Activated T-cell treated with anti-CD3 and anti-CD28 coated beads, Interleukin-2, amount 50 U/mL, for 1 hour (primary cell): Measurements from ENCODE around the gene MAGEA12.
"Not testable (repeated sequence)": the region's sequence is repeated elsewhere in the genome, so short reads cannot be mapped to it uniquely, and the experiment has no call there.

Source experiments
- DNase-seq: peaks from one replicate; pipeline ENCODE4 v3.0.0-alpha.2; 2020

Gene MAGEA12, protein sequence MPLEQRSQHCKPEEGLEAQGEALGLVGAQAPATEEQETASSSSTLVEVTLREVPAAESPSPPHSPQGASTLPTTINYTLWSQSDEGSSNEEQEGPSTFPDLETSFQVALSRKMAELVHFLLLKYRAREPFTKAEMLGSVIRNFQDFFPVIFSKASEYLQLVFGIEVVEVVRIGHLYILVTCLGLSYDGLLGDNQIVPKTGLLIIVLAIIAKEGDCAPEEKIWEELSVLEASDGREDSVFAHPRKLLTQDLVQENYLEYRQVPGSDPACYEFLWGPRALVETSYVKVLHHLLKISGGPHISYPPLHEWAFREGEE

DNA sequence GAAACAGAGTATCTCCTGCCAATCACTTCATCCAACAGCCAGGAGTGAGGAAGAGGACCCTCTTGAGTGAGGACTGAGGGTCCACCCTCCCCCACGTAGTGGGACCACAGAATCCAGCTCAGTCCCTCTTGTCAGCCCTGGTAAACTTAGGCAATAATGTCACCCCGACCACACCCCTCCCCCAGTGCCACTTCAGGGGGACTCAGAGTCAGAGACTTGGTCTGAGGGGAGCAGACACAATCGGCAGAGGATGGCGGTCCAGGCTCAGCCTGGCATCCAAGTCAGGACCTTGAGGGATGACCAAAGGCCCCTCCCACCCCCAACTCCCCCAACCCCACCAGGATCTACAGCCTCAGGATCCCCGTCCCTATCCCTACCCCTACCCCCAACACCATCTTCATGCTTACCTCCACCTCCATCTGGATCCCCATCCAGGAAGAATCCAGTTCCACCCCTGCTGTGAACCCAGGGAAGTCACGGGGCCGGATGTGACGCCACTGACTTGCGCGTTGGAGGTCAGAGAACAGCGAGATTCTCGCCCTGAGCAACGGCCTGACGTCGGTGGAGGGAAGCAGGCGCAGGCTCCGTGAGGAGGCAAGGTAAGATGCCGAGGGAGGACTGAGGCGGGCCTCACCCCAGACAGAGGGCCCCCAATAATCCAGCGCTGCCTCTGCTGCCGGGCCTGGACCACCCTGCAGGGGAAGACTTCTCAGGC is at the start of gene MAGEA12, which contains the start of gene CSAG1:
TSS of gene MAGEA12 (plus strand) at position 497 of the 715 bp plus-strand sequence. CDS start 2,405 bp downstream, outside the sequence.
TSS of gene CSAG1 (minus strand) at position 461 of the 715 bp plus-strand sequence. CDS start 1,261 bp downstream, outside the sequence.
- DNase-seq = no peak

DNA sequence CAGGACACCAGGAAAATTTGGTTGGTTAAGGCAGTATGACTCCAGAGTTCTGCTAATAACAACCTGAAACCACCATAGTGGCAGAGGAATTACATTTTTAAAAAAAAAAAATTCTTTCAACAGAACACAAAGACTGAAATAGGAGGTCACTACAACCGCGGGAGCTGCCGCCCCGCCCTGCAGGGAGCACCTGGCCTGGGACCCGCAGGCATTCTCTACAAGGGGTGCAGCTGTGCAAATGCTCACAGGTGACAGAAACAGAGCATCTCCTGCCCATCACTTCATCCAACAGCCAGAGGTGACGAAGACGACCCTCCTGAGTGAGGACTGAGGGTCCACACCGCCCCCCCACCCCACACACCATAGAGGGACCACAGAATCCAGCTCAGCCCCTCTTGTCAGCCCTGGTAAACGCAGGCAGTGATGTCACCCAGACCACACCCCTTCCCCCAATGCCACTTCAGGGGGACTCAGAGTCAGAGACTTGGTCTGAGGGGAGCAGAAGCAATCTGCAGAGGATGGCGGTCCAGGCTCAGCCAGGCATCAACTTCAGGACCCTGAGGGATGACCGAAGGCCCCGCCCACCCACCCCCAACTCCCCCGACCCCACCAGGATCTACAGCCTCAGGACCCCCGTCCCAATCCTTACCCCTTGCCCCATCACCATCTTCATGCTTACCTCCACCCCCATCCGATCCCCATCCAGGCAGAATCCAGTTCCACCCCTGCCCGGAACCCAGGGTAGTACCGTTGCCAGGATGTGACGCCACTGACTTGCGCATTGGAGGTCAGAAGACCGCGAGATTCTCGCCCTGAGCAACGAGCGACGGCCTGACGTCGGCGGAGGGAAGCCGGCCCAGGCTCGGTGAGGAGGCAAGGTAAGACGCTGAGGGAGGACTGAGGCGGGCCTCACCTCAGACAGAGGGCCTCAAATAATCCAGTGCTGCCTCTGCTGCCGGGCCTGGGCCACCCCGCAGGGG is 35.3 kb upstream of the MAGEA12 start, which contains the start of gene MAGEA3:
TSS of gene MAGEA3 (plus strand) at position 843 of the 980 bp plus-strand sequence. CDS start 2,039 bp downstream, outside the sequence.
- not testable (repeated sequence) for DNase-seq

DNA sequence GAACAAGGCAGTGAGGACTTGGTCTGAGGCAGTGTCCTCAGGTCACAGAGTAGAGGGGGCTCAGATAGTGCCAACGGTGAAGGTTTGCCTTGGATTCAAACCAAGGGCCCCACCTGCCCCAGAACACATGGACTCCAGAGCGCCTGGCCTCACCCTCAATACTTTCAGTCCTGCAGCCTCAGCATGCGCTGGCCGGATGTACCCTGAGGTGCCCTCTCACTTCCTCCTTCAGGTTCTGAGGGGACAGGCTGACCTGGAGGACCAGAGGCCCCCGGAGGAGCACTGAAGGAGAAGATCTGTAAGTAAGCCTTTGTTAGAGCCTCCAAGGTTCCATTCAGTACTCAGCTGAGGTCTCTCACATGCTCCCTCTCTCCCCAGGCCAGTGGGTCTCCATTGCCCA is 33.2 kb upstream of the MAGEA12 start:
- not testable (repeated sequence) for DNase-seq

DNA sequence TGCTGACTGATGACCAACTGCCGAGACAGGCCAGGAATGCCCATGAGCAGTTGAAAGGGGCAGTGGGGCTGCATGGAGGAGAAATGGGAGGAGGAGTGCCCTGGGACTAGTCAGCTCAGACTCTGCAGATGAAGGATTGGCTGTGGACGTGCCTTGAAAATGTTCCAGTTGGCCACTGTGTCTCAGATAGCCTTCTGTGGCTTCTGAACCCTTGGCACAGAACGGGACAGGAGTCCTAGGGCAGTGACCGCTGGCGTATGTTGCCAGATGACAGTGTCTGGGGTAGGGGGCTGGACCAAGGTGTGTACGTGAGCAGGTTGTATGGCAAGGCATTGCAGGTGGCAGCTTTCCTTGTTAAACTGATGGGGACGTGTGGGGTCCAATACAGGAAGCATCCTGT is 27.1 kb upstream of the MAGEA12 start:
- DNase-seq = not testable (repeated sequence)

DNA sequence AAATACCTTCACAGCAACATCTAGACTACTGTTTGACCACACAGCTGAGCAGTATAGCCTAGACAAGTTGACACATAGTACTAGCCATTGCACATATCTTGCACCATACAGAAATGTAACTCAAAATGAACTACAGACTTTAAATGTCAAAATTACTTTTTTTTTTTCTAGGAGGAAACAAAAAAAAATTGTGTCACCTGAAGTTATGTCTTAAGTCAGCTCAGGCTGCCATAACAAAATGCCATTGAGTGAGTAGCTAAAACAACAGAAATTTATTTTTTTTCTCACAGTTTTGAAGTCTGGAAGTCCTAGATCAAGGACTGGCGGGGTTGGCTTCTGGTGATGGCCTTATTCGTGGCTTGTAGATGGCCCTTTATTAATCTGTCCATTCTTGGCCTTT is 24.4 kb upstream of the MAGEA12 start, which contains the start of gene CSAG2:
TSS of gene CSAG2 (minus strand) at position 101 of the 400 bp plus-strand sequence. CDS start 161 bp downstream, outside the sequence.
- DNase-seq = not testable (repeated sequence)

DNA sequence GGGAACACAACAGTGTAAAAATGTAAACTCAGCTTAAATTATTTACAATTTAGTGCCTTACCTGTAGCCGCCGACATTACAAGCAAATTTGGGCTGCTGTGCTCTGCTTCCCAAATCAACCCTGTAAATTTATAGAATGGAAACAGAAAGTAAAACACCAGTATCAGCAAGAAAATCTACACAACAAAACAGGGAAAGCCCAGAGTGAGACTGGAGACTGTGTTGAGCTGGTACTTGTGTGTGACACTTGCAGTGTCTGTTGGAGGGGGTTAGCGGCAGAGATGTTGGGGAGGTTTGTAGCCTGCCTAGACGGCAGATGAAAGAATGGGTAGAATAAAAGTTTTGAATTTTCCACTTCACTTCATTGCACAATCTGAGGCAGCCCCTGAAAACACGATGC is 20.4 kb upstream of the MAGEA12 start:
- not testable (repeated sequence) for DNase-seq

DNA sequence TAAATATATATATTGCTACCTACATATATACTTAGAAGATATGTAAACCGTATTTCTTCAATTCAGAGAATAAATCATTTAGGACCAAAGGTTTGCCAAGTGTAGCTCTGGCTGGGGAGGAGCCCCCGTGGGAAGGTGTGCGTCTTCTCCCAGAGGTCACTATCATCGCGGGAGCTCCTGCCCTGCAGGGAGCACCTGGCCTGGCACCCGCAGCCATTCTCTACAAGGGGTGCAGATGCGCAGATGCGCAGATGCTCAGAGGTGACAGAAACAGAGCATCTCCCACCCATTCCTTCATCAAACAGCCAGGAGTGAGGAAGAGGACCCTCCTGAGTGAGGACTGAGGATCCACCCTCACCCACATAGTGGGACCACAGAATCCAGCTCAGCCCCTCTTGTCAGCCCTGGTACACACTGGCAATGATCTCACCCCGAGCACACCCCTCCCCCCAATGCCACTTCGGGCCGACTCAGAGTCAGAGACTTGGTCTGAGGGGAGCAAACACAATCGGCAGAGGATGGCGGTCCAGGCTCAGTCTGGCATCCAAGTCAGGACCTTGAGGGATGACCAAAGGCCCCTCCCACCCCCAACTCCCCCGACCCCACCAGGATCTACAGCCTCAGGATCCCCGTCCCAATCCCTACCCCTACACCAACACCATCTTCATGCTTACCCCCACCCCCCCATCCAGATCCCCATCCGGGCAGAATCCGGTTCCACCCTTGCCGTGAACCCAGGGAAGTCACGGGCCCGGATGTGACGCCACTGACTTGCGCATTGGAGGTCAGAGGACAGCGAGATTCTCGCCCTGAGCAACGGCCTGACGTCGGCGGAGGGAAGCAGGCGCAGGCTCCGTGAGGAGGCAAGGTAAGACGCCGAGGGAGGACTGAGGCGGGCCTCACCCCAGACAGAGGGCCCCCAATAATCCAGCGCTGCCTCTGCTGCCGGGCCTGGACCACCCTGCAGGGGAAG is 19.5 kb upstream of the MAGEA12 start, which contains the start of gene MAGEA2B:
TSS of gene MAGEA2B (plus strand) at position 814 of the 973 bp plus-strand sequence. CDS start 2,479 bp downstream, outside the sequence.
- not testable (repeated sequence) for DNase-seq

DNA sequence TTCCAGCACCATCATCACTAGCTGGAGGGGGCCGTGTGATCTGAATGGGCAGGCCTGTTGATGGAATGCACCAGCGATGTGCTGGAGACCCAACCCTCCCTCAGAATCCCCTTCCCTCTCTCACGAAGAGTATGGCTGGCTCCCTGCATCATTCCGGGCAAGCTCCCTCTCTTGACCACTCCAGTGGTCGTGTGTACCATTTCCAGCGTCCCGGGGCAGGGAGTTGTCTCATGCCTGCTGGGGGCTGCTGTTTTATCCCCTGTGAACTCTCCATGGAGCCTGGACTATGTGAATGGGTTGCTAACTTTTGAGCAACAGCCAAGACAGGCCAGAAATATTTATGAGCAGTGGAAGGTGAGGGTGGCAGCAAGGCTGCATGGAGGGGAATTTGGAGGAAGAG is 8.1 kb upstream of the MAGEA12 start:
- no peak for DNase-seq

DNA sequence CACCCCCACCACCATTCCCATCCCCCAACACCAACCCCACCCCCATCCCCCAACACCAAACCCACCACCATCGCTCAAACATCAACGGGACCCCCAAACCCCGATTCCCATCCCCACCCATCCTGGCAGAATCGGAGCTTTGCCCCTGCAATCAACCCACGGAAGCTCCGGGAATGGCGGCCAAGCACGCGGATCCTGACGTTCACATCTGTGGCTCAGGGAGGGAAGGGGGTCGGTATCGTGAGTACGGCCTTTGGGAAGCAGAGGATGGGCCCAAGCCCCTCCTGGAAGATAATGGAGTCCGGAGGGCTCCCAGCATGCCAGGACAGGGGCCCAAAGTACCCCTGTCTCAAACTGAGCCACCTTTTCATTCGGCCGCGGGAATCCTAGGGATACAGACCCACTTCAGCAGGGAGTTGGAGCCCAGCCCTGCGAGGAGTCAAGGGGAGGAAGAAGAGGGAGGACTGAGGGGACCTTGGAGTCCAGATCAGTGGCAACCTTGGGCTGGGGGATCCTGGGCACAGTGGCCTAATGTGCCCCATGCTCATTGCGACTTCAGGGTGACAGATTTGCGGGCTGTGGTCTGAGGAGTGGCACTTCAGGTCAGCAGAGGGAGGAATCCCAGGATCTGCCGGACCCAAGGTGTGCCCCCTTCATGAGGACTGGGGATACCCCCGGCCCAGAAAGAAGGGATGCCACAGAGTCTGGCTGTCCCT is 744 bp downstream of the MAGEA12 start:
- not testable (repeated sequence) for DNase-seq

DNA sequence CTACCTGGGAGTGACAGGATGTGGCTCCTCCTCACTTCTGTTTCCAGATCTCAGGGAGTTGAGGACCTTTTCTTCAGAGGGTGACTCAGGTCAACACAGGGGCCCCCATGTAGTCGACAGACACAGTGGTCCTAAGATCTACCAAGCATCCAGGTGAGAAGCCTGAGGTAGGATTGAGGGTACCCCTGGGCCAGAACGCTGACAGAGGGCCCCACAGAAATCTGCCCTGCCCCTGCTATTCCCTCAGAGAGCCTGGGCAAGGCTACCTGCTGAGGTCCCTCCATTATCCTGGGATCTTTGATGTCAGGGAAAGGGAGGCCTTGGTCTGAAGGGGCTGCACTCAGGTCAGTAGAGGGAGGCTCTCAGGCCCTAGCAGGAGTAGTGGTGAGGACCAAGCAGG is 1.5 kb downstream of the MAGEA12 start:
- no peak for DNase-seq

DNA sequence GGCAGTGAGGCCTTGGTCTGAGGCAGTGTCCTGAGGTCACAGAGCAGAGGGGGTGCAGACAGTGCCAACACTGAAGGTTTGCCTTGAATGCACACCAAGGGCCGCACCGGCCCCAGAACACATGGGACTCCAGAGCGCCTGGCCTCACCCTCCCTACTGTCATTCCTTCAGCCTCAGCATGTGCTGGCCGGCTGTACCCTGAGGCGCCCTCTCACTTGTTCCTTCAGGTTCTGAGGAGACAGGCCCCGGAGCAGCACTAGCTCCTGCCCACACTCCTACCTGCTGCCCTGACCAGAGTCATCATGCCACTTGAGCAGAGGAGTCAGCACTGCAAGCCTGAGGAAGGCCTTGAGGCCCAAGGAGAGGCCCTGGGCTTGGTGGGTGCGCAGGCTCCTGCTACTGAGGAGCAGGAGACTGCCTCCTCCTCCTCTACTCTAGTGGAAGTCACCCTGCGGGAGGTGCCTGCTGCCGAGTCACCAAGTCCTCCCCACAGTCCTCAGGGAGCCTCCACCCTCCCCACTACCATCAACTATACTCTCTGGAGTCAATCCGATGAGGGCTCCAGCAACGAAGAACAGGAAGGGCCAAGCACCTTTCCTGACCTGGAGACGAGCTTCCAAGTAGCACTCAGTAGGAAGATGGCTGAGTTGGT is 2.4 kb downstream of the MAGEA12 start:
- DNase-seq = no peak

DNA sequence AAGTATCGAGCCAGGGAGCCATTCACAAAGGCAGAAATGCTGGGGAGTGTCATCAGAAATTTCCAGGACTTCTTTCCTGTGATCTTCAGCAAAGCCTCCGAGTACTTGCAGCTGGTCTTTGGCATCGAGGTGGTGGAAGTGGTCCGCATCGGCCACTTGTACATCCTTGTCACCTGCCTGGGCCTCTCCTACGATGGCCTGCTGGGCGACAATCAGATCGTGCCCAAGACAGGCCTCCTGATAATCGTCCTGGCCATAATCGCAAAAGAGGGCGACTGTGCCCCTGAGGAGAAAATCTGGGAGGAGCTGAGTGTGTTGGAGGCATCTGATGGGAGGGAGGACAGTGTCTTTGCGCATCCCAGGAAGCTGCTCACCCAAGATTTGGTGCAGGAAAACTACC is 3.0 kb downstream of the MAGEA12 start:
- not testable (repeated sequence) for DNase-seq

DNA sequence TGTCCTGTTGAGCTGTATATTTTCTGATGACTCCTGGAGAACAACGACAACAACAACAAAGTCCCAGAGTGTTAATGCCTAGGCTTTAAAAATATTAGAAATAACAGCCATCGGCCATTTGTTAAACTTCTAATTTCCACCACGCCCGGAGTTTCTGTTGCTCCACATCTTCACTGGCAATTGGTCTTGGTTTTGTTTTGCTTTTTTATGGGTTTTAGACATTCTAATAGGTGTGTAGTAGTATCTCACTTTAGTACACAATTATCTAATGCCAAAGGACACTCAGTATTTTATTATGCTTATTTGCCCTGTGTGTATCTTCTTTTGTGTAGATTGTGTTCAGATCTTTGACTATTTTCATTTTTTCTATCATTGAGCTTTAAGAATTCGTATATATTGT is 5.0 kb downstream of the MAGEA12 start:
- no peak for DNase-seq

DNA sequence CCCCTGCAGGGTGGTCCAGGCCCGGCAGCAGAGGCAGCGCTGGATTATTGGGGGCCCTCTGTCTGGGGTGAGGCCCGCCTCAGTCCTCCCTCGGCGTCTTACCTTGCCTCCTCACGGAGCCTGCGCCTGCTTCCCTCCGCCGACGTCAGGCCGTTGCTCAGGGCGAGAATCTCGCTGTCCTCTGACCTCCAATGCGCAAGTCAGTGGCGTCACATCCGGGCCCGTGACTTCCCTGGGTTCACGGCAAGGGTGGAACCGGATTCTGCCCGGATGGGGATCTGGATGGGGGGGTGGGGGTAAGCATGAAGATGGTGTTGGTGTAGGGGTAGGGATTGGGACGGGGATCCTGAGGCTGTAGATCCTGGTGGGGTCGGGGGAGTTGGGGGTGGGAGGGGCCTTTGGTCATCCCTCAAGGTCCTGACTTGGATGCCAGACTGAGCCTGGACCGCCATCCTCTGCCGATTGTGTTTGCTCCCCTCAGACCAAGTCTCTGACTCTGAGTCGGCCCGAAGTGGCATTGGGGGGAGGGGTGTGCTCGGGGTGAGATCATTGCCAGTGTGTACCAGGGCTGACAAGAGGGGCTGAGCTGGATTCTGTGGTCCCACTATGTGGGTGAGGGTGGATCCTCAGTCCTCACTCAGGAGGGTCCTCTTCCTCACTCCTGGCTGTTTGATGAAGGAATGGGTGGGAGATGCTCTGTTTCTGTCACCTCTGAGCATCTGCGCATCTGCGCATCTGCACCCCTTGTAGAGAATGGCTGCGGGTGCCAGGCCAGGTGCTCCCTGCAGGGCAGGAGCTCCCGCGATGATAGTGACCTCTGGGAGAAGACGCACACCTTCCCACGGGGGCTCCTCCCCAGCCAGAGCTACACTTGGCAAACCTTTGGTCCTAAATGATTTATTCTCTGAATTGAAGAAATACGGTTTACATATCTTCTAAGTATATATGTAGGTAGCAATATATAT is 20.4 kb downstream of the MAGEA12 start, which contains the start of gene MAGEA2:
TSS of gene MAGEA2 (minus strand) at position 157 of the 965 bp plus-strand sequence. CDS start 2,479 bp downstream, outside the sequence.
- DNase-seq = not testable (repeated sequence)

DNA sequence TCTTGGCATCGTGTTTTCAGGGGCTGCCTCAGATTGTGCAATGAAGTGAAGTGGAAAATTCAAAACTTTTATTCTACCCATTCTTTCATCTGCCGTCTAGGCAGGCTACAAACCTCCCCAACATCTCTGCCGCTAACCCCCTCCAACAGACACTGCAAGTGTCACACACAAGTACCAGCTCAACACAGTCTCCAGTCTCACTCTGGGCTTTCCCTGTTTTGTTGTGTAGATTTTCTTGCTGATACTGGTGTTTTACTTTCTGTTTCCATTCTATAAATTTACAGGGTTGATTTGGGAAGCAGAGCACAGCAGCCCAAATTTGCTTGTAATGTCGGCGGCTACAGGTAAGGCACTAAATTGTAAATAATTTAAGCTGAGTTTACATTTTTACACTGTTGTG is 21.3 kb downstream of the MAGEA12 start:
- DNase-seq = not testable (repeated sequence)

DNA sequence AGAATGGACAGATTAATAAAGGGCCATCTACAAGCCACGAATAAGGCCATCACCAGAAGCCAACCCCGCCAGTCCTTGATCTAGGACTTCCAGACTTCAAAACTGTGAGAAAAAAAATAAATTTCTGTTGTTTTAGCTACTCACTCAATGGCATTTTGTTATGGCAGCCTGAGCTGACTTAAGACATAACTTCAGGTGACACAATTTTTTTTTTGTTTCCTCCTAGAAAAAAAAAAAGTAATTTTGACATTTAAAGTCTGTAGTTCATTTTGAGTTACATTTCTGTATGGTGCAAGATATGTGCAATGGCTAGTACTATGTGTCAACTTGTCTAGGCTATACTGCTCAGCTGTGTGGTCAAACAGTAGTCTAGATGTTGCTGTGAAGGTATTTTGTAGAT is 25.4 kb downstream of the MAGEA12 start, which contains the start of gene CSAG3:
TSS of gene CSAG3 (plus strand) at position 301 of the 400 bp plus-strand sequence.
- DNase-seq = not testable (repeated sequence)

DNA sequence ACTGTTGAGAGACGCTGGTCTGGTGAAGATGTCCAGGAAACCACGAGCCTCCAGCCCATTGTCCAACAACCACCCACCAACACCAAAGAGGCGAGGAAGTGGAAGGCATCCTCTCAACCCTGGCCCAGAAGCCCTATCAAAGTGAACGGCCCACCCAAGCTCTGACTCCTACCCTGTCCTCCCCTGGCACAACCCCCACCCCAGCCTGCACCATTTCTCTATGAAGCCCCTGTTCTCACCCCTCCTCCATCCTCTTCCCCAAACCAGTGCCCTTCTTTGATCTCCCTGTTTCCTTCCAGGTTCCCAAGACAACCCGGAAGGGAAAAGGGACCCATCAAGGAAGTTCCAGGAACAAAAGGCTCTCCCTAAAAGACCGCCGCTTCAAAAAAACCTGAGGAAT is 26.0 kb downstream of the MAGEA12 start:
- DNase-seq = not testable (repeated sequence)

DNA sequence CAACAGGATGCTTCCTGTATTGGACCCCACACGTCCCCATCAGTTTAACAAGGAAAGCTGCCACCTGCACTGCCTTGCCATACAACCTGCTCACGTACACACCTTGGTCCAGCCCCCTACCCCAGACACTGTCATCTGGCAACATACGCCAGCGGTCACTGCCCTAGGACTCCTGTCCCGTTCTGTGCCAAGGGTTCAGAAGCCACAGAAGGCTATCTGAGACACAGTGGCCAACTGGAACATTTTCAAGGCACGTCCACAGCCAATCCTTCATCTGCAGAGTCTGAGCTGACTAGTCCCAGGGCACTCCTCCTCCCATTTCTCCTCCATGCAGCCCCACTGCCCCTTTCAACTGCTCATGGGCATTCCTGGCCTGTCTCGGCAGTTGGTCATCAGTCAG is 28.0 kb downstream of the MAGEA12 start:
- DNase-seq = not testable (repeated sequence)
